Esophagus (tissue), 2 donors: ENCODE results near the gene TAPBP. TPM values are rescaled to one million over a fixed set of nuclear protein-coding genes. Genes with fewer than 3 reads are reported as not detected.
"Not testable (repeated sequence)": the region's sequence is repeated elsewhere in the genome, so short reads cannot be mapped to it uniquely, and the experiment has no call there.

Experiments
- H3K27ac ChIP-seq, 2 donors: one replicate each; pipeline ENCODE4 v1.5.1; 2013; ENCODE audit warnings: low read depth in 2 of 2, mild to moderate bottlenecking in 2 of 2, inconsistent platforms in 1 of 2, low read length in 1 of 2, moderate library complexity in 1 of 2
- H3K27me3 ChIP-seq, 2 donors: one replicate each; pipeline ENCODE4 v1.6.1; 2013; ENCODE audit warnings: low read length in 2 of 2, control low read depth in 1 of 2, mild to moderate bottlenecking in 1 of 2; ENCODE audit not compliant: insufficient read depth in 2 of 2, control insufficient read depth in 1 of 2
- H3K36me3 ChIP-seq, 2 donors: one replicate each; pipeline ENCODE4 v1.6.1; 2013; ENCODE audit warnings: low read length in 1 of 2; ENCODE audit not compliant: control insufficient read depth in 2 of 2, insufficient read depth in 2 of 2
- H3K4me1 ChIP-seq, 2 donors: one replicate each; pipeline ENCODE4 v1.6.1; 2013; ENCODE audit warnings: low read length in 1 of 2; ENCODE audit not compliant: control insufficient read depth in 2 of 2, insufficient read depth in 2 of 2
- H3K4me3 ChIP-seq, 2 donors: one replicate each; pipeline ENCODE4 v1.5.1; 2013; ENCODE audit warnings: low read length in 2 of 2, mild to moderate bottlenecking in 2 of 2, low read depth in 1 of 2, moderate library complexity in 1 of 2
- H3K9me3 ChIP-seq, 2 donors: one replicate each; pipeline ENCODE4 v1.6.1; 2013; ENCODE audit warnings: mild to moderate bottlenecking in 2 of 2, low read depth in 1 of 2, low read length in 1 of 2, moderate library complexity in 1 of 2; ENCODE audit not compliant: control insufficient read depth in 2 of 2, insufficient read depth in 1 of 2
- WGBS, 2 donors: extraction: QIAGEN DNeasy Blood & Tissue Kit; methylation state at CpG; one replicate each; pipeline ENCODE4 v1.1.7; 2013; 5-methylcytosine and 5-hydroxymethylcytosine counted together
- polyA plus RNA-seq, 2 donors: library from polyadenylated mRNA; stranded (reverse); fragments of 200-250 nt; gene quantifications; one replicate each; pipeline ENCODE4 v1.2.3, GENCODE V29; 2013
- donor health status: healthy with polysubstance abuse.
- donor health status: Bipolar disorder and iron deficiency.

TAPBP gene
- polyA plus RNA-seq, 2 donors: 20.1 to 39.8 TPM

GRCh38 chr6:33272275-33273128 lies 41.4 kb downstream of the TAPBP start:
- peaks cover 7 to 14% of the 10 kb centered on the region in 2 donors for H3K36me3 ChIP-seq
- 6 to 7% methylated on average over 22 of the region's 22 CpGs for WGBS, 2 donors
- peaks cover 0 to 5% of the 10 kb centered on the region in 2 donors for H3K4me1 ChIP-seq

GRCh38 chr6:33271468-33272274 lies 42.2 kb downstream of the TAPBP start, which contains the start of the genes RPS18 and VPS52:
Gene RPS18, plus strand, starts transcription at chr6:33272075. Its CDS starts 45 bp downstream, at chr6:33272120.
Gene VPS52, minus strand, starts transcription at chr6:33271876. Its CDS starts 201 bp downstream, at chr6:33271675.
- 0% methylated on average over 48 of the region's 48 CpGs for WGBS, 2 donors
- Histone ChIP-seq H3K9me3 (no peaks in the 10 kb centered on the region), H3K36me3 (peaks cover 7 to 21% of the 10 kb centered on the region in 2 donors), H3K4me3 (peak within 1 kb of the TSS; percentile 77 to 93), H3K4me1 (peaks cover 0 to 7% of the 10 kb centered on the region in 2 donors), H3K27me3 (no peaks in the 10 kb centered on the region), H3K27ac (peak within 1 kb of the TSS; percentile 89 to 94)

More at GRCh38 chr6:33272275-33273128, 41.4 kb downstream of the TAPBP start:
- peak overlapping the region; percentile 71 to 89 for H3K27ac ChIP-seq
- no peaks in the 10 kb centered on the region for H3K9me3 ChIP-seq
- peak overlapping the region; percentile 61 to 93 for H3K4me3 ChIP-seq
- H3K27me3 ChIP-seq: no peaks in the 10 kb centered on the region

DNA sequence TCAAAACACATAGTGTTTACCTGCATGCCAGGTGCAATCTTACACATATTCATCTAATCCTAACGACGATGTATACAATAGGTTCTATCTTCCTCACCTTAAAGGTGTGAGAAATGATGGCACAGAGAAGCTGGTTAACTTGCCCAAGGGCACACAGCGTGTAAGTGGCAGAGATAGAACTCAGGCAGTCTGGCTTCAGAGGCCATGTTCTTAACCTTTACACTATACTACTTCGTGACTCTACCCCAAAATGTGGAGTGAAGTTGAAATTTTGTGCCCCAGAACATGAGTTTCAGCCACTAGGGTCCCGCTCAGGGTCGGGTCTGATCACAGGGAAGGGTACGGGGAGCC lies 42.8 kb downstream of the TAPBP start:
- H3K4me3 ChIP-seq: peak overlapping the region; percentile 77 to 93
- H3K9me3 ChIP-seq: no peaks in the 10 kb centered on the region
- peak overlapping the region; percentile 89 to 94 for H3K27ac ChIP-seq
- H3K4me1 ChIP-seq: peaks cover 0 to 5% of the 10 kb centered on the region in 2 donors
- no peaks in the 10 kb centered on the region for H3K27me3 ChIP-seq
- WGBS, 2 donors: 1 to 2% methylated on average over 7 of the region's 7 CpGs
- H3K36me3 ChIP-seq: peaks cover 7 to 23% of the 10 kb centered on the region in 2 donors

DNA sequence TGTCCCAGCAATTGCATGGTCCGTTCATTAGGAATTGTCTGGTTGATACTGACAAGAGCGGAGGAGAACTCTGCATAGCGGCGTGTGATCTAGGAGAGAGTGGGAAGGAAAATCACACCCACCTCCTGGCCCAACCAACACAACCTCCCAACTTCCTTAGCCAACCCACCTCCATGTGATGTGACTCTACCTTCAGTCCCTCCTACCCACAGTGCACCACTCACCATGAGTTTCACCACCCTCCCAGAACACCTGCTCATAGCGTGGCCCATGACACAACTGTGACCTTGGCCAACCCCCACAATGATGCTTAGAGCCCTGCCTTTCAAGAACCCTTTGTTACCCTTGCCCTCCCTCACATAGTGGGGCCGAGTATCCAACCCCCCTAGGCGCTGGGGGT lies 49.9 kb downstream of the TAPBP start:
- H3K36me3 ChIP-seq: peaks cover 7 to 33% of the 10 kb centered on the region in 2 donors

GRCh38 chr6:33262490-33262889 lies 51.4 kb downstream of the TAPBP start:
- not testable (repeated sequence) for H3K9me3 ChIP-seq, H3K27me3 ChIP-seq, H3K4me3 ChIP-seq, H3K4me1 ChIP-seq, H3K27ac ChIP-seq
- 96% methylated on average over 3 of the region's 3 CpGs for WGBS, 2 donors
- peaks cover 0 to 31% of the 10 kb centered on the region in 2 donors for H3K36me3 ChIP-seq

More for the DNA sequence above, 49.9 kb downstream of the TAPBP start:
- no peaks in the 10 kb centered on the region for H3K9me3 ChIP-seq
- H3K4me1 ChIP-seq: peaks cover 0 to 2% of the 10 kb centered on the region in 2 donors
- H3K4me3 ChIP-seq: no peak overlapping the region
- no peaks in the 10 kb centered on the region for H3K27me3 ChIP-seq
- no peak overlapping the region for H3K27ac ChIP-seq
- WGBS, 2 donors: 86 to 88% methylated on average over 7 of the region's 7 CpGs

GRCh38 chr6:33259032-33259431 lies 54.8 kb downstream of the TAPBP start:
- Histone ChIP-seq H3K9me3 (no peaks in the 10 kb centered on the region), H3K27me3 (no peaks in the 10 kb centered on the region), H3K4me3 (no peak overlapping the region), H3K36me3 (peaks cover 0 to 10% of the 10 kb centered on the region in 2 donors), H3K4me1 (no peaks in the 10 kb centered on the region), H3K27ac (no peak overlapping the region)
- 66 to 78% methylated on average over 5 of the region's 5 CpGs for WGBS, 2 donors

DNA sequence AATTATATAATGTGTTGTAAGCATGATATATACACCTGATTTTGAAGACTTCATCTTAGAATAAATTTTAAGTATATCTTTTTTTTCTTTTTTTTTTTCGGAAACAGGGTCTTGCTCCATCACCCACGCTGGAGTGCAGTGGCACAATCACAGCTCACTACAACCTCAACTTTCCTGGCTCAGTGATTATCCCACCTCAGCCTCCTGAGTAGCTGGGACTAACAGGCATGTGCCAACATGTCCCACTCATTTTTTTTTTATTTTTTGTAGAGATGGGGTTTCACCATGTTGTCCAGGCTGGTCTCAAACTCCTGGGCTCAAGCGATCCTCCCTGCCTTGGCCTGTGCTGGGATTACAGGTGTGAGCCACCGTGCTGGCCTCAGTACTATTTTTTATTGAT lies 59.3 kb downstream of the TAPBP start:
- Histone ChIP-seq H3K4me1 (peaks cover 5 to 11% of the 10 kb centered on the region in 2 donors), H3K9me3 (no peaks in the 10 kb centered on the region), H3K27ac (no peak overlapping the region), H3K27me3 (no peaks in the 10 kb centered on the region), H3K4me3 (no peak overlapping the region), H3K36me3 (peaks cover 0 to 7% of the 10 kb centered on the region in 2 donors)
- 87 to 93% methylated on average over 4 of the region's 4 CpGs for WGBS, 2 donors

GRCh38 chr6:33252759-33253158 lies 61.1 kb downstream of the TAPBP start:
- Histone ChIP-seq H3K36me3 (peaks cover 0 to 4% of the 10 kb centered on the region in 2 donors), H3K4me1 (peaks cover 7 to 12% of the 10 kb centered on the region in 2 donors), H3K27ac (no peak overlapping the region), H3K27me3 (no peaks in the 10 kb centered on the region), H3K9me3 (no peaks in the 10 kb centered on the region), H3K4me3 (no peak overlapping the region)

DNA sequence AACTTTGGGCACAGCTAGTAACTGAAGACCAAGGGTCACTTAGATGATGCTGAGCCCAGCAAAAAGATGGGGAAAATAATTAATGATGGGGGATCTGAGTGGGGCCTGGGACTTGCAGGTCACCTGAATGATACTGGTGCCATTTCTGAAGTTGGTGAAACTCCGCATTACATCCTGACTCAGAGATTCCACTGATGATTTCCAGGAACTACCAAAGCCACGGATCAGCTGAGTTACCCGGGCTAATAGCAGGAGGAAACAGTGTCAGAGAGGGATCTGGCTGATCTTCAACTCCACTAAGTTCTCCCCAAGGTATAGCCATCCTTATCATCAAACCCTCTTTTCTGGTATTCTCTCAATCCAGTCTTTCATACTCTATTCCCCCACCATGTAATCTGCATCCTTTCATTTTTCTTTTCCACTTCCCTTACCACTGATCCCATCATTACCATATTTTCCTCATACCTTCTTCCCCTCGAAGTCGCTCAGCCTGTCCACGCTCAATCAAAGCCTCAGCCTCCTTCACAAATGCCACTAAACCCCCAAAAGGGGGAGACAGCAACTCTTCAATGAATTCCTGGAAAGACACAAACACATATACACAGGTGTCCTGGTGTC lies 62.4 kb downstream of the TAPBP start:
- H3K9me3 ChIP-seq: no peaks in the 10 kb centered on the region
- 84 to 86% methylated on average over 6 of the region's 6 CpGs for WGBS, 2 donors
- H3K27me3 ChIP-seq: no peaks in the 10 kb centered on the region
- H3K27ac ChIP-seq: no peak overlapping the region
- H3K4me1 ChIP-seq: peaks cover 7 to 12% of the 10 kb centered on the region in 2 donors
- peaks cover 0 to 4% of the 10 kb centered on the region in 2 donors for H3K36me3 ChIP-seq
- no peak overlapping the region for H3K4me3 ChIP-seq
